Limb (tissue), 2 donors: ENCODE results near the gene RGL2.

Experiments used
- DNase-seq, 2 donors: peaks; one replicate each; pipeline ENCODE4 v3.0.0-alpha.2; 2016; ENCODE audit errors: extremely low spot score in 2 of 2

The RGL2 gene

GRCh38 chr6:33316603-33317418, 18.1 kb upstream of the RGL2 start:
- DNase-seq = peak in 1 of 2 donors; percentile 40

DNA sequence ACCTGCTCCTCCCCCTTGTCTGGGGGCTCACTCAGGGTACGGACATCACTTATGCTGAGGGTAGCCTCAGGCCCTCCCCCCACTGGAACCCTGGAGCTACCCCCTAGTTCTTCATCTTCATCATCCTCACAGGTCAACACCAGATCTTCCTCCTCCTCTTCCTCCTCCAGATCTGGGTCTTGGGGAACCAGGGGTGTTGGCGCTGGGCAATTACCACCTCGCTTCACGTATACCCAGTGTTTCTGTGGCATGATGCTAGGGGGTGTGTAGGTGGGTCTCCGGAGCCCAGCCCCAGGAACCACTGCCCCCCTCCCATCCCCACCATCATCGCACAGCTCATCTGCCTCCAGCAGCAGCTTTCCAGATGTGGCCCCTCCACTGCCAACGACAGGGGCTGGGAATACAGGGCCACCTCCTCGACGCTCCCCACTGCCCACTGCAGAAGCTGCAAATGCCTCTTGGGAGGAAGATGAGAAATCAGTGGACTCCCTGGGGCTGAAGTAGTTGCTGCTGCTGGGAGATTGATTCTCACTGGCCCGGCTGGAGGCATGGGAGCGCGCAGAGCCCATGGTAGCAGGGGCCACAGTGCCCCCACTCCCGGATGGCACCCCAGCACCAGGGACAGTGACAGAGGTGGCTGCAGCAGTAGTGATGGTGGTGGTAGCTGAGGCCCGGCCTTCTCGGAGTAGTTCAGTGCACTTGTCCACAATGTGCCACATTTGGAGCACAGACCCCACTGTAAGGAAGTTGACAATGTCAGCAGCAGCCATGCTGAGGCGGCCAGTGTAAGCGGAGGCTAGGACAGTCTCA, 17.3 kb upstream of the RGL2 start:
- peak in 1 of 2 donors; percentile 25 for DNase-seq

DNA sequence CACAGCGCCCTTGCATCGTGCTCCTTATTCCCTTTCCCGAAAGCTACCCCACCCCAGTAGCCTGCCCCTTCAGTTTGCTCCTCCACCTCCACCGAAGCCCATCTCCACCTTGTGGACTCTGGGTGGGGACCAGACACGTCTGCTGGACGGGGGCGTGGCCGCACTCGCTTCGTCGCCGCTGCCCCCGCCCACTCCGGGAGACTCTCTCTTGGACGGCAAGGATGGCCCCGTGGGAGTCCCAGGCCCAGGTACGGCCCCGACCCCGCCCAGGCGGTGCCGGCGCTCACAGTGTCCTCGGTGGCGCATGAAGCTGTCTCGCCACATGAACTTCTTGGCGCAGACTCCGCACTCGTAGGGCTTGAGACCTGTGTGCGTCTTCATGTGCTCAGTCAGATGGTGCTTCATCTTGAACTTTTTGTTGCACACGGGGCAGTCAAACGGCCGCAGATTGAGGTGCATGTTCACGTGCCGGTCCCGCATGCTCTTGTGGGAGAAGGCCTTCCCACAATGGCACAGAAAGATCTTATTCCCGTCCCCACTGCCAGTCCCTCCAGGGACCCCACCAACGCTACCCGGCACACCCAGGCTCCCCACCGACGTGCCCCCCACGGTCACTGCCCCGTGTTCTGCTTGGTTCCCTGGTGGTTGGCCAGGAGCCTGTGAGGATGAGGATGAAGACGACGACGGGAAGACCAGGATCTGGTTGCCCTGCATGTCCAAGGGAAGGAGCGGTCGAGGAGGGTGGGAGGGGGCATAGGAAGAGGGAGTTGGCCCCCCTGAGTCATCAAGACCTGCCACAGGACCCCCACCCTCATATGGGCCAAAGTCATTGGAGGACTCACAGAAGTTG, 16.4 kb upstream of the RGL2 start:
- peak in 1 of 2 donors; percentile 55 for DNase-seq

- peak; percentile 52 to 67 for DNase-seq
Observed at GRCh38 chr6:33314515-33314942, 15.8 kb upstream of the RGL2 start.

- peak in 1 of 2 donors; percentile 73 for DNase-seq
Observed at GRCh38 chr6:33313709-33314514, 15.2 kb upstream of the RGL2 start, which contains the start of gene TAPBP. TSS of gene TAPBP (minus strand) at chr6:33314078. CDS start at chr6:33314041, 37 bp downstream.

GRCh38 chr6:33313105-33313708, 14.5 kb upstream of the RGL2 start:
- DNase-seq = peak in 1 of 2 donors; percentile 66

DNA sequence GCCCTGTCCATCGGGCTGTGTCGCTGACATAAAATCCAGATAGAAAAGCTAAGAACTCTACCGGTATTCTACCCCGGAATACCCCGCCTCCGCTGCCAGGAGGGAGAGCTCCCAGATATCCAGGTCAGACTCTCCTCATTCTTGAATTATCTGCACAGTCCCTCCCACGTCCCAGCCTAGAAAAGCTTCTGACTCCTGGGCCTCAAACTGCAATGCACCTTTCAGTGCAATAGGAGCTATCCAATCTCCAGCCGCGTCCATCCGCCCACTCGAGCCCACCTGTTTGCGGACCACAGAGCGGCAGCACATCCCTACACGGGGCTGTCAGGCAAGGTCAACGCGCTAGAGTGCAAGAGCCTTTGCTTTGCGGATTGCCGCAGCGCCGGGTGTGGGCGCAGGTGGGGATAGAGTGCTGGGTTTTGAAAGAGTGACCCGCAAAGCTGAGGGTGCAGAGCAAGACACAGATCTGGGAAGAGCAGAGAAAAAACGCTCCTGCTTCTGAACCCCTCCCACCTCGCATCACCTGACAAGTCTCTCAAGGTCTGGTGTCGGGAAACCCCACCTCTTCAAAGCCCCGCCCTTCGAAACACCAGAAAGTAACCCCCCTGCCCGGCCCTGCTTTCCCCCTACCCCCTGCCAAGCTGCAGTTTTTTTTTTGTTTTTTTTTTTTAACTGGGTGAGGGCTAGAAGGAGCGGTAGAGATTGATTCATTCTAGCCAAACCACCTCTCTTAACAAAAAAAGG, 13.8 kb upstream of the RGL2 start:
- peak in 1 of 2 donors; percentile 70 for DNase-seq

DNA sequence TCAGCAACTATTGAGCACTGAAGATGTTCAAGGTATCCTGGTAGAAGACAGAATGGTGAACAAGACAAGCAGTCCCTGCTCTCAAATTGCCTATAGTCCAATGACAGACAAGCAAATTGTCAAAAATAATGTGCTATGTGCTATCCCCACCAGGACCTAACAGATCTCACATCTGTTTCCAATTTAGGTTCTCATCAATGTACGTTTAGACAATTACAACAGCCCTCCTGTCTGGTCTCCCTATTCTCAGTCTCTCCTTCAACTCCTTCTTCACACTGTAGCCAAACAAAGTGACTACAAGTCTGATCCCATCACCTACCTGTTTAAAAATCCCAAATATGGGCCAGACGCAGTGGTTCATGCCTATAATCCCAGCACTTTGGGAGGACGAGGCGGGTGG, 7.6 kb upstream of the RGL2 start:
- no peak for DNase-seq

- DNase-seq = peak in 1 of 2 donors; percentile 20
Observed at GRCh38 chr6:33305052-33305451, 6.3 kb upstream of the RGL2 start.

GRCh38 chr6:33304216-33304615, 5.5 kb upstream of the RGL2 start:
- no peak for DNase-seq

GRCh38 chr6:33301877-33302276, 3.1 kb upstream of the RGL2 start:
- DNase-seq = no peak

GRCh38 chr6:33299237-33299944, 649 bp upstream of the RGL2 start:
- peak; percentile 92 to 95 for DNase-seq

DNA sequence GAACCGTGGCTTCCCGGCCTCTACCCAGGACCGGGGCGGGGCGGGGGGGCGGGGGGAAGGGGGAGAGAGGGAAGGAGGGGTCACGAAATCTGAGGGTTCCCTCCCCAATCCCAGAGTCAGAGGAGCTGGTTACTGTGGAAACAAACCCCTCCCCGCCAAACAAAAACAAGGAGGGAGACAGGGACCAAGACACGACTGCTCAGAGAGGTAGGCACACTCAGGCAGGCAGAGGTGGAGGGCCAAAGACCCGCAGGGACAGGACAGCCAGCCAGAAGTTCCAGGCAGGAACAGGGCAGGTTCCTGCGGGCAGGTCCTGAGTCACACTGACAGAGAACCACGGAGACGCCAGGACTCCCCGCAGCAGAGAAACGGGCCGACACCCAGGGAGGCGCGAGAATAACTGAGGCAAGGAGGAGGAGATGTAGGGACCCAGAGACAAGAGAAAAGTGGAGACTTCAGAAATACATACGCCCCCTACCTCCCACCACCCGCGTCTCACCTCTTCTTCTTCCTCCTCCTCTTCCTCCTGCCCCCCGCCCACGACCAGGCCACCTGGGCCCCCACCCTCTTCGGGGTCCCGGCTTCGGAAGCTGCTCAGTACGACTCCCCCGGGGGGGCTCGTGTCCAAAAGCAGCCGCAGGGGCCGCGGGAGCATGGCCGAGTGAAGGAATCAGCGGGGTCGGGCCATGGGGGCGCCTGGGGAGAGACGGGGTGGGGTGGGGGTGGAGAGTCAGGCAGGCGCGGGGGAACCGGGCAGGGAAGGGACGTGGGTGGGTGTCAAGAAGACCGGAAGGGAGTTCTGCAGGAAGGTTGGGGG, 578 bp downstream of the RGL2 start:
- DNase-seq = peak; percentile 67 to 83

DNA sequence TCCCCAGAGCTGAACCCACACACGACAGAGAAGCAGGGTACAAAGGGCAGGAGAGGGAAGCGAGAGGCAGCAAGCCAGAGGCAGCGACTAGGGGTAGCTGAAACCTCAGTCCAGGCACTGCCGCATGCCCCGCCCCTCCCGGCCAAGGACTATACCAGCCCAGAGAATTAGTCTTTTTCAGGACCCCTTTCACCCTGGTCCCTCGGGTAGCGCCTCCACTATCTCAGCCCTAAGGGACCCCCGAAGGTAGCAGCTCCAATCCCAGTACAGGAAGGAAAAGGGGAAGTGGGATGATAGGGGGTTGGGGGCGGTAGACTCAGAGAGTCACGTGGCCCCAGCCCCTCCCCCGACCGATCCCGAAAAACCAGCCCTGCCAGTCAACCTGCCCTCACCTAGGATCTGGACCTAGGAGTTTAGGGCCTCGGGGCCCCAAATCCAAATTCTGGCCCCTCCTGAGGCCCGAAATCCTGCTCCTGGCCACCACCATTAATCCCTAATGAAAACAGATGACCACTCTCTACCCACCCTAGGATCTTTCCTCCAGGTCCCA, 1.3 kb downstream of the RGL2 start:
- peak in 1 of 2 donors; percentile 71 for DNase-seq

DNA sequence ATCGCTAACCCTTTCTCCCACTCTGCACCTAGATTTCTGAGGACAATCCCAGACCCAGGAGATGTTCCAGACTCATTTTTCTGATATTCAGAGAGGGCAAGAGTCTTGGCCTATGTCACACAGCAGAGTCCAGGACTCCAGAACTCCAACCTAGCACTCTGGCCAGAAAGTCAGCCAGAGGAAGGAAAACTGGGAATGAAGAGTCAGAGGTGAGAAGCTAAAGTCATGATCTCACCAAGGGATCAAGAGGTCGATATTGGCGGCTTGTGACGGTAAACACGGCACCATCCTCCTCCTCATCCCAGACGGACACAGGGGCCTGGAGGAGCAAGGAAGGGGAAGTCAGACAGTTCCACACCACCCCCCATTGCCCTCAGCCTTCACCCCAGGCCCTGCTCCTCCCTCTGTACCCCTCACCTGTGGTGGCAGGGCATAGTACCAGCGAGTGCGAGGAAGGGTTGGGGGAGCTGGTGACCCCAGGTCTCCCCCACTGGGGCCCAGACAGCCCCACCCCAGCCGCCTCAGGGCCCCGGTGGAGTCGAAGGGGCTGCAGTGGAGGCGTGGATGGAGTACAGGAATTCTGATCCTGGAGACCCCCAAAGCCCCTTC, 1.8 kb downstream of the RGL2 start:
- DNase-seq = no peak

- DNase-seq = no peak
Observed at GRCh38 chr6:33295621-33296369, 2.9 kb downstream of the RGL2 start.
